Measurements from ENCODE around the gene ADAM19. TPM values are rescaled to one million over a fixed set of nuclear protein-coding genes. Genes with fewer than 3 reads are reported as not detected.

The ADAM19 gene
- total and polyA plus RNA-seq, 9 donors: 1.6 to 11.6 (median 3.0) TPM

DNA sequence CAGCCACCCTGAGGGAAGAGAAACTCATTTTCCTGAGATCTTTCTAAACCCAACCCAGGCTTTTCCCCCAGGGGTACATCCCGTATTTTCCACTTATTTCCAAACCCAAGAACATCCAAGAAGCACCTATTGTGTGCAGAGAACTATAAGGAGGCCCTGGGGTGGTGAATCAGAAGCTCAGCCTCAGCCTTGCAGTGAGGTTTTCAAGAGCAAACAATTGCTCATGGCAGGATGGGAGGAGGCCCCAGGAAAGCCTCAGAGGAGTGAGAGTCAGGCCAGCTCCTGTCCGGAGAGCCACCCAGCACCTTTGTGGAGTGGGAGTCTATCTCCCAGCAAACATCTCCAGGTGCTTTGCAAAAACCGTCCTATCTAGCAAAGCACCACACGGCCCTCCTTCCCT lies 96.4 kb downstream of the ADAM19 start:
- H3K4me3 ChIP-seq: no peak overlapping the region
- 93 to 94% (median 93%) methylated on average over 4 of the region's 4 CpGs for WGBS, 3 donors
- H3K36me3 ChIP-seq: no peaks in the 10 kb centered on the region
- intact Hi-C loops (cut with DNase I): loop anchor here in 1 of 4 donors (10.0 kb wide), 1 partner anchor 104 kb away; no protein-coding TSS in a partner anchor
- no peak overlapping the region for H3K27ac ChIP-seq
- no peaks in the 10 kb centered on the region for H3K27me3 ChIP-seq
- no peaks in the 10 kb centered on the region for H3K4me1 ChIP-seq (ENCODE audit: insufficient read depth)
- H3K9me3 ChIP-seq: no peaks in the 10 kb centered on the region
- TF ChIP-seq, protein P1, sequence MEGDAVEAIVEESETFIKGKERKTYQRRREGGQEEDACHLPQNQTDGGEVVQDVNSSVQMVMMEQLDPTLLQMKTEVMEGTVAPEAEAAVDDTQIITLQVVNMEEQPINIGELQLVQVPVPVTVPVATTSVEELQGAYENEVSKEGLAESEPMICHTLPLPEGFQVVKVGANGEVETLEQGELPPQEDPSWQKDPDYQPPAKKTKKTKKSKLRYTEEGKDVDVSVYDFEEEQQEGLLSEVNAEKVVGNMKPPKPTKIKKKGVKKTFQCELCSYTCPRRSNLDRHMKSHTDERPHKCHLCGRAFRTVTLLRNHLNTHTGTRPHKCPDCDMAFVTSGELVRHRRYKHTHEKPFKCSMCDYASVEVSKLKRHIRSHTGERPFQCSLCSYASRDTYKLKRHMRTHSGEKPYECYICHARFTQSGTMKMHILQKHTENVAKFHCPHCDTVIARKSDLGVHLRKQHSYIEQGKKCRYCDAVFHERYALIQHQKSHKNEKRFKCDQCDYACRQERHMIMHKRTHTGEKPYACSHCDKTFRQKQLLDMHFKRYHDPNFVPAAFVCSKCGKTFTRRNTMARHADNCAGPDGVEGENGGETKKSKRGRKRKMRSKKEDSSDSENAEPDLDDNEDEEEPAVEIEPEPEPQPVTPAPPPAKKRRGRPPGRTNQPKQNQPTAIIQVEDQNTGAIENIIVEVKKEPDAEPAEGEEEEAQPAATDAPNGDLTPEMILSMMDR (IDR thresholded peaks at IDR 0.05): no peak
- TF ChIP-seq POLR2A (IDR thresholded peaks at IDR 0.05) (no peak), EP300 (IDR thresholded peaks at IDR 0.05) (no peak)
- no peak for DNase-seq

DNA sequence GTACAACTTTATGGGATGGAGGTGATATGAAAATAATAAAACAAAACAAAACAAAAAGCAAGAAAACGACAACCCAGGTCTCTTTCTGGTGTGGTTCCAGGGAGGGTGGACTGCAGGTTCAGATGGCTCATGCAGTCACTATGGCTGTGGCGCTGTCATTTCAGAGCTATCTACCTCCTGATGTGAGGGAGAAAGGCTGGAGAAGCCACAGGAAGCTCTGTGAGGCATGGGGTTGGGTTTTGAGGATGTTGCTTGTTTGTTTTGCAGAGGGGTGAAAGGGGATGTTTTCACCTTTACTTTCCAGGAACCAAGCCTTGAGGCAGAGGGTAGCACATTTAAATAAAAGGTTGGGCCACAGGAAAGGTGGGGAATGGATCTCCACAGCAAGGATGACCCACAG lies 96.8 kb downstream of the ADAM19 start:
- H3K4me1 ChIP-seq (ENCODE audit: insufficient read depth): no peaks in the 10 kb centered on the region
- no peaks in the 10 kb centered on the region for H3K9me3 ChIP-seq
- 68 to 81% (median 76%) methylated on average over 2 of the region's 2 CpGs for whole genome bisulfite sequencing, 3 donors
- no peak overlapping the region for H3K4me3 ChIP-seq
- intact Hi-C loops (cut with DNase I): loop anchor here in 1 of 4 donors (10.0 kb wide), 1 partner anchor 104 kb away; no protein-coding TSS in a partner anchor
- no peaks in the 10 kb centered on the region for H3K36me3 ChIP-seq
- no peak overlapping the region for H3K27ac ChIP-seq
- no peaks in the 10 kb centered on the region for H3K27me3 ChIP-seq
- no peak for TF ChIP-seq POLR2A (IDR thresholded peaks at IDR 0.05)
- TF ChIP-seq, protein P1 (IDR thresholded peaks at IDR 0.05): no peak
- no peak for TF ChIP-seq EP300 (IDR thresholded peaks at IDR 0.05)
- DNase-seq: no peak

DNA sequence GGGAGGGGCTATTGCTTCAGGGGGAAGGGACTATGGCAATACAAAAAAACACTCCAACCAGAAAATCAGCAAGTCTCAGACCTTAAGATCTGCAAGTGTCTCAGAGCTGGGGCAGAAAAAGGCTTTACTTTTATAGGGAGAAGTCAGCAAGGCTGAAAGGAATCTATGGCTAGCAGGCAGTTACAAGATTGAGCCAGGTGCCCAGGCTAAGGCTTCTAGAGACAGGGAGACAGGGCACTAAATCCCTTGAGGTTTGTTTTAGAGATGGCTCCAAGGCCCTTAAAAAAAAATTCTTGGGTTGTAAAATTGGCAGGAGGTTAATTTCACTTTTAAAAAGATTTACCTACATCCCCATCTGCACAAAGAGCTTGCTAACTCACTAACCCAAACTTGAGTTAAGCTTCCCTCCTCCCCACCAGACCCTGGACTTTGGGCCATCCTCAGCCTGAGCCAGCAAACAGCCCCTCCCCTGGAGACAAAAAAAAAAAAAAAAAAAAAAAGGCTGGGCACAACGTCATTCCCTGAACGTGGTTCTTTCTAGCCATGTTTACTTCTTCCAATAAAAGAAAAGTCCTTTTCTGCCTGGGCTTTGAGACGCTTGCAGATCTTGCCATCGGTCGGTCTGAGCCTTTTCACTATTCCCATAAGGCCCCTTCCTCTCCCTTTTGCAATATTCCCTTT lies 97.6 kb downstream of the ADAM19 start:
- intact Hi-C loops (cut with DNase I): loop anchor here in 1 of 4 donors (10.0 kb wide), 1 partner anchor 103 kb away; no protein-coding TSS in a partner anchor
- 47 to 52% (median 48%) methylated on average over 5 of the region's 5 CpGs for WGBS, 3 donors
- no peaks in the 10 kb centered on the region for H3K36me3 ChIP-seq
- DNase-seq: no peak
- no peaks in the 10 kb centered on the region for H3K4me1 ChIP-seq (ENCODE audit: insufficient read depth)
- H3K27ac ChIP-seq: no peak overlapping the region
- H3K9me3 ChIP-seq: no peaks in the 10 kb centered on the region
- H3K27me3 ChIP-seq: no peaks in the 10 kb centered on the region
- TF ChIP-seq EP300 (IDR thresholded peaks at IDR 0.05): no peak
- TF ChIP-seq POLR2A (IDR thresholded peaks at IDR 0.05): no peak
- TF ChIP-seq, protein P1 (IDR thresholded peaks at IDR 0.05): no peak
- H3K4me3 ChIP-seq: no peak overlapping the region

DNA sequence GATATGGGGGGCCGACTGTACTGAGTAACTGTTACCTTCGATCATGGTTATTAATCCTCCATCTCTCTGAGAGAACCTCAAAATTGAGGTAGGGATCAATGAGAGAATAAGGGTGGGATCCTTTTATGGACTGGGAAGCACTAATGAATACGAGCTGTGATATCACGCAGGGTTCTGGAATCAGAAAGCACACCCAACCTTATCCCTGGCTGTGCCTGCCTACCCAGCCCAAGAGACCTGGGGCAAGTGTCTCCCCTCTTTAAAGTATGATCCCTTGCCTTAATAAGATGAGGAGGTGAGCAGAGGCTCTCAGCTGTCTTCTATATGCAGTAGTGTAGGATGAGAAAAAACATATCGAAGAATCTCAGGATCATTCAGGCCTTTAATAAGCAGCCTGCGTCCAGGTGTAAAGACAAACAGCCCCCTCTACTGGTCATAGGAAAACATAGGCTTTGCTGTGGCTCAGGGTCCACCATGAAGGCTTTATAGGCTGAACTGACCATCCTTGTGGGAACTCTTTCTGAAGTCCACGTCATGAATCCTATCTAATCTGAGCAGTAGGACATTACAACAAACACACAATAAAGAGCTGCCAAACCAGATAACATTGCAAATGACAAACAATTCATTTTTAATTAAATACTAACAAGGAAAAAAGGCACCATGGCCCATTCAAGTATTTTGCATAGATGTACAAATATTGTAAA lies 98.7 kb downstream of the ADAM19 start:
- WGBS, 3 donors: 70 to 72% (median 70%) methylated on average over 7 of the region's 7 CpGs
- Histone ChIP-seq H3K27me3 (no peaks in the 10 kb centered on the region), H3K36me3 (no peaks in the 10 kb centered on the region), H3K9me3 (no peaks in the 10 kb centered on the region), H3K4me1 (ENCODE audit: insufficient read depth) (no peaks in the 10 kb centered on the region), H3K27ac (no peak overlapping the region), H3K4me3 (no peak overlapping the region)
- intact Hi-C loops (cut with DNase I): loop anchor here in 1 of 4 donors (10.0 kb wide), 1 partner anchor 102 kb away; no protein-coding TSS in a partner anchor
- no peak for DNase-seq
- no peak for TF ChIP-seq POLR2A (IDR thresholded peaks at IDR 0.05)
- TF ChIP-seq, protein P1 (IDR thresholded peaks at IDR 0.05): peak in 1 of 3 donors; percentile 14

All from ovary (tissue), 9 donors.